Neural cell (in vitro differentiated cells): Measurements from ENCODE around the gene ARHGEF19. TPM values are rescaled to one million over a fixed set of nuclear protein-coding genes. Genes with fewer than 3 reads are reported as not detected.

Experiments used
- H2AFZ ChIP-seq: fragments of 200-600, 300-800 bp; sonication (generic), shearing (Covaris generic); 2 replicates; pipeline ENCODE4 v1.6.0; 2014; ENCODE audit warnings: low read depth, mild to moderate bottlenecking, antibody characterized with exemption, low read length, moderate library complexity
- H3F3A ChIP-seq: fragments of 200-600 bp; shearing (Covaris generic); 2 replicates; pipeline ENCODE4 v1.6.1; 2016; ENCODE audit warnings: mild to moderate bottlenecking, moderate library complexity, mixed read lengths, antibody characterized with exemption, low read length; ENCODE audit not compliant: insufficient read depth, poor library complexity, severe bottlenecking
- H3K27ac ChIP-seq: fragments of 200-600, 300-800 bp; sonication (generic), shearing (Covaris generic); 2 replicates; pipeline ENCODE4 v1.5.1; 2014; ENCODE audit warnings: mild to moderate bottlenecking, low read length, moderate library complexity
- H3K27me3 ChIP-seq: fragments of 300-800, 200-600 bp; sonication (generic), shearing (Covaris generic); 2 replicates; pipeline ENCODE4 v1.6.0; 2014; ENCODE audit warnings: mild to moderate bottlenecking, low read depth, low read length, moderate library complexity; ENCODE audit not compliant: insufficient read depth
- H3K36me3 ChIP-seq: fragments of 300-800, 200-600 bp; sonication (generic), shearing (Covaris generic); 2 replicates; pipeline ENCODE4 v1.5.1; 2014; ENCODE audit warnings: mild to moderate bottlenecking, antibody characterized with exemption, low read length, moderate library complexity; ENCODE audit not compliant: insufficient read depth
- H3K4me2 ChIP-seq: fragments of 300-800, 200-600 bp; sonication (generic), shearing (Covaris generic); 2 replicates; pipeline ENCODE4 v1.6.0; 2014; ENCODE audit warnings: mild to moderate bottlenecking, low read length
- H3K4me3 ChIP-seq: fragments of 300-800, 200-600 bp; sonication (generic), shearing (Covaris generic); 2 replicates; pipeline ENCODE4 v1.5.1; 2014; ENCODE audit warnings: mild to moderate bottlenecking, low read length, moderate library complexity
- H3K79me2 ChIP-seq: fragments of 200-600 bp; shearing (Covaris generic); replicated peaks from 2 replicates; pipeline ENCODE4 v1.6.0; 2014; ENCODE audit warnings: mild to moderate bottlenecking, low read length, moderate library complexity; ENCODE audit not compliant: insufficient read depth
- H3K9ac ChIP-seq: fragments of 300-800, 200-600 bp; sonication (generic), shearing (Covaris generic); 2 replicates; pipeline ENCODE4 v1.6.1; 2016; ENCODE audit warnings: mild to moderate bottlenecking, low read length, mixed read lengths
- H3K9me2 ChIP-seq: fragments of 200-600 bp; shearing (Covaris generic); 2 replicates; pipeline ENCODE4 v1.6.1; 2016; ENCODE audit warnings: mild to moderate bottlenecking, low read length, mixed read lengths; ENCODE audit not compliant: insufficient read depth
- H3K9me3 ChIP-seq: fragments of 200-600, 300-800 bp; sonication (generic), shearing (Covaris generic); 2 replicates; pipeline ENCODE4 v1.6.1; 2016; ENCODE audit warnings: mild to moderate bottlenecking, mixed run types, low read length, moderate library complexity, mixed read lengths
- H4K20me1 ChIP-seq: fragments of 200-600 bp; shearing (Covaris generic); 2 replicates; pipeline ENCODE4 v1.6.1; 2016; ENCODE audit warnings: mild to moderate bottlenecking, mixed run types; ENCODE audit not compliant: insufficient read depth
- EP300 ChIP-seq: fragments of 450-650 bp; conservative IDR thresholded peaks from 2 replicates; pipeline ENCODE4 v1.6.1; 2014; ENCODE audit warnings: antibody characterized with exemption, mild to moderate bottlenecking, moderate library complexity; ENCODE audit not compliant: poor library complexity, severe bottlenecking
- EZH2 ChIP-seq: fragments of 200-600, 300-800 bp; shearing (Covaris generic), sonication (generic); IDR thresholded peaks from 2 replicates; pipeline ENCODE4 v1.6.1; 2014; ENCODE audit warnings: antibody characterized with exemption, low read length, borderline replicate concordance, mild to moderate bottlenecking; ENCODE audit not compliant: insufficient read depth, poor library complexity, severe bottlenecking
- MXI1 ChIP-seq: fragments of 450-650 bp; conservative IDR thresholded peaks from 2 replicates; pipeline ENCODE4 v1.6.1; 2014; ENCODE audit warnings: antibody characterized with exemption, mild to moderate bottlenecking; ENCODE audit not compliant: poor library complexity, severe bottlenecking
- POLR2AphosphoS5 ChIP-seq: IDR thresholded peaks from 2 replicates; pipeline ENCODE4 v1.6.1; 2012
- RAD21 ChIP-seq: fragments of 450-650 bp; conservative IDR thresholded peaks from 2 replicates; pipeline ENCODE4 v1.6.1; 2014; ENCODE audit warnings: antibody characterized with exemption, mild to moderate bottlenecking, moderate library complexity
- SMC3 ChIP-seq: fragments of 450-650 bp; conservative IDR thresholded peaks from 2 replicates; pipeline ENCODE4 v1.6.1; 2014; ENCODE audit warnings: antibody characterized with exemption, mild to moderate bottlenecking, moderate library complexity; ENCODE audit not compliant: poor library complexity
- TAF1 ChIP-seq: IDR thresholded peaks from 2 replicates; pipeline ENCODE4 v1.6.1; 2012; ENCODE audit warnings: low read depth
- polyA plus RNA-seq: library from polyadenylated mRNA; depleted of rRNA; stranded (reverse); fragments of >200 nt; gene quantifications from 2 replicates; pipeline ENCODE4 v1.2.3, GENCODE V29; 2014
- TF ChIP-seq, protein P1 (sequence below): IDR thresholded peaks from 2 replicates; pipeline ENCODE4 v1.6.1; 2012; ENCODE audit warnings: borderline replicate concordance
- TF ChIP-seq, protein P2 (sequence below): fragments of 450-650 bp; IDR thresholded peaks from 2 replicates; pipeline ENCODE4 v1.5.1; 2014; ENCODE audit warnings: antibody characterized with exemption, mild to moderate bottlenecking, moderate library complexity; ENCODE audit not compliant: poor library complexity, severe bottlenecking

The ARHGEF19 gene
- polyA plus RNA-seq, 1 donor from 2014 or later: 0.93 TPM

DNA sequence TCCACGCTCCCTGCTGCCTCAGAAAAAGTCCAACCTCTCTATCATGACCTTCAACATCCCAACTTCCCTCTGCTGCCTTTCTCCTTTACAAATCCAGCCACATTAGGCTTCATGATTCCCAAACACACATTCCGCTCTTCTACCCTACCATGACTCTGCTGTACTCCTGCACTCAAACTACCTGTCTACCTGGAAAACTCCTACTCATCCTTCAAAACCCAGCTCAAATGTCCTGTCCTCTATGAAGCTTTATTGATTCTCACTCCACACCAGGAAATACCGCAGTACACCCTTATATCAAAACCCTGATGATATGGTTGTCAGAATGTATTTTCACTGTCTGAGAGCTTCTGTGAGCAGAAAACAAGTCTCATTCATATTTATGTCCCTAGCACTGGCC lies 8.9 kb downstream of the ARHGEF19 start:
- Histone ChIP-seq H4K20me1 (no peaks in the 10 kb centered on the region), H3K9ac (no peak overlapping the region), H3K27ac (no peak overlapping the region), H3K4me3 (no peak overlapping the region), H2AFZ (no peak overlapping the region), H3K79me2 (no peaks in the 10 kb centered on the region), H3K27me3 (no peaks in the 10 kb centered on the region), H3F3A (no peaks in the 10 kb centered on the region), H3K36me3 (no peaks in the 10 kb centered on the region), H3K4me2 (no peak overlapping the region), H3K9me2 (no peaks in the 10 kb centered on the region), H3K9me3 (no peaks in the 10 kb centered on the region)
- TF ChIP-seq, protein P1, sequence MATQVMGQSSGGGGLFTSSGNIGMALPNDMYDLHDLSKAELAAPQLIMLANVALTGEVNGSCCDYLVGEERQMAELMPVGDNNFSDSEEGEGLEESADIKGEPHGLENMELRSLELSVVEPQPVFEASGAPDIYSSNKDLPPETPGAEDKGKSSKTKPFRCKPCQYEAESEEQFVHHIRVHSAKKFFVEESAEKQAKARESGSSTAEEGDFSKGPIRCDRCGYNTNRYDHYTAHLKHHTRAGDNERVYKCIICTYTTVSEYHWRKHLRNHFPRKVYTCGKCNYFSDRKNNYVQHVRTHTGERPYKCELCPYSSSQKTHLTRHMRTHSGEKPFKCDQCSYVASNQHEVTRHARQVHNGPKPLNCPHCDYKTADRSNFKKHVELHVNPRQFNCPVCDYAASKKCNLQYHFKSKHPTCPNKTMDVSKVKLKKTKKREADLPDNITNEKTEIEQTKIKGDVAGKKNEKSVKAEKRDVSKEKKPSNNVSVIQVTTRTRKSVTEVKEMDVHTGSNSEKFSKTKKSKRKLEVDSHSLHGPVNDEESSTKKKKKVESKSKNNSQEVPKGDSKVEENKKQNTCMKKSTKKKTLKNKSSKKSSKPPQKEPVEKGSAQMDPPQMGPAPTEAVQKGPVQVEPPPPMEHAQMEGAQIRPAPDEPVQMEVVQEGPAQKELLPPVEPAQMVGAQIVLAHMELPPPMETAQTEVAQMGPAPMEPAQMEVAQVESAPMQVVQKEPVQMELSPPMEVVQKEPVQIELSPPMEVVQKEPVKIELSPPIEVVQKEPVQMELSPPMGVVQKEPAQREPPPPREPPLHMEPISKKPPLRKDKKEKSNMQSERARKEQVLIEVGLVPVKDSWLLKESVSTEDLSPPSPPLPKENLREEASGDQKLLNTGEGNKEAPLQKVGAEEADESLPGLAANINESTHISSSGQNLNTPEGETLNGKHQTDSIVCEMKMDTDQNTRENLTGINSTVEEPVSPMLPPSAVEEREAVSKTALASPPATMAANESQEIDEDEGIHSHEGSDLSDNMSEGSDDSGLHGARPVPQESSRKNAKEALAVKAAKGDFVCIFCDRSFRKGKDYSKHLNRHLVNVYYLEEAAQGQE: no peak
- TF ChIP-seq EZH2 (no peak), MXI1 (no peak), TAF1 (no peak), POLR2AphosphoS5 (no peak), SMC3 (no peak), EP300 (no peak), RAD21 (no peak)
- TF ChIP-seq, protein P2, sequence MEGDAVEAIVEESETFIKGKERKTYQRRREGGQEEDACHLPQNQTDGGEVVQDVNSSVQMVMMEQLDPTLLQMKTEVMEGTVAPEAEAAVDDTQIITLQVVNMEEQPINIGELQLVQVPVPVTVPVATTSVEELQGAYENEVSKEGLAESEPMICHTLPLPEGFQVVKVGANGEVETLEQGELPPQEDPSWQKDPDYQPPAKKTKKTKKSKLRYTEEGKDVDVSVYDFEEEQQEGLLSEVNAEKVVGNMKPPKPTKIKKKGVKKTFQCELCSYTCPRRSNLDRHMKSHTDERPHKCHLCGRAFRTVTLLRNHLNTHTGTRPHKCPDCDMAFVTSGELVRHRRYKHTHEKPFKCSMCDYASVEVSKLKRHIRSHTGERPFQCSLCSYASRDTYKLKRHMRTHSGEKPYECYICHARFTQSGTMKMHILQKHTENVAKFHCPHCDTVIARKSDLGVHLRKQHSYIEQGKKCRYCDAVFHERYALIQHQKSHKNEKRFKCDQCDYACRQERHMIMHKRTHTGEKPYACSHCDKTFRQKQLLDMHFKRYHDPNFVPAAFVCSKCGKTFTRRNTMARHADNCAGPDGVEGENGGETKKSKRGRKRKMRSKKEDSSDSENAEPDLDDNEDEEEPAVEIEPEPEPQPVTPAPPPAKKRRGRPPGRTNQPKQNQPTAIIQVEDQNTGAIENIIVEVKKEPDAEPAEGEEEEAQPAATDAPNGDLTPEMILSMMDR: no peak

GRCh38 chr1:16202281-16203210 lies 9.9 kb downstream of the ARHGEF19 start:
- no peak overlapping the region for H3K4me2 ChIP-seq

More at GRCh38 chr1:16202281-16203210, 9.9 kb downstream of the ARHGEF19 start:
- H3K27me3 ChIP-seq: no peaks in the 10 kb centered on the region
- no peak for TF ChIP-seq EZH2
- TF ChIP-seq, protein P2: no peak
- no peak overlapping the region for H2AFZ ChIP-seq
- H3K27ac ChIP-seq: no peak overlapping the region
- no peaks in the 10 kb centered on the region for H3F3A ChIP-seq
- no peak overlapping the region for H3K9ac ChIP-seq
- H3K9me2 ChIP-seq: no peaks in the 10 kb centered on the region
- no peaks in the 10 kb centered on the region for H3K79me2 ChIP-seq
- no peaks in the 10 kb centered on the region for H3K36me3 ChIP-seq
- H3K9me3 ChIP-seq: no peaks in the 10 kb centered on the region
- H4K20me1 ChIP-seq: no peaks in the 10 kb centered on the region
- no peak overlapping the region for H3K4me3 ChIP-seq
